HepG2 (cell line): ENCODE data around the gene C21orf58. TPM values are rescaled to one million over a fixed set of nuclear protein-coding genes. Genes with fewer than 3 reads are reported as not detected.

Experiments used
- FOXO1 ChIP-seq: sonication (generic); formaldehyde crosslinking; IDR thresholded peaks from 2 replicates; pipeline ENCODE4 v1.4.0; 2020; ENCODE audit warnings: missing genetic modification reagents
- KLF15 ChIP-seq: sonication (generic); formaldehyde crosslinking; IDR thresholded peaks from 2 replicates; pipeline ENCODE4 v1.8.1; 2023; ENCODE audit warnings: borderline replicate concordance, mild to moderate bottlenecking, inconsistent platforms, missing genetic modification reagents, mixed read lengths
- MAFF ChIP-seq: IDR thresholded peaks from 2 replicates; pipeline ENCODE4 v1.6.1; 2011; ENCODE audit warnings: low read depth, low read length, improper control_type of control experiment
- NBN ChIP-seq: fragments of 450-650 bp; conservative IDR thresholded peaks from 2 replicates; pipeline ENCODE4 v1.6.1; 2017
- NR2F6 ChIP-seq, 2 experiments: IDR thresholded peaks; 2 replicates each; pipeline ENCODE4 v1.6.1; 2016; ENCODE audit warnings: antibody characterized with exemption in 1 of 2, mild to moderate bottlenecking in 1 of 2
- SIN3B ChIP-seq: fragments of 150-350 bp; IDR thresholded peaks from 2 replicates; pipeline ENCODE4 v1.6.1; 2014; ENCODE audit warnings: low read length
- TOPORS ChIP-seq: sonication (generic); formaldehyde crosslinking; IDR thresholded peaks from 2 replicates; pipeline ENCODE4 v1.8.0; 2023; ENCODE audit warnings: mild to moderate bottlenecking, missing genetic modification reagents
- U2AF2 ChIP-seq: fragments of 200-400 bp; formaldehyde crosslinking; IDR thresholded peaks from 2 replicates; pipeline ENCODE4 v1.6.1; 2017; ENCODE audit warnings: low read depth, mild to moderate bottlenecking, low read length
- ZFAT ChIP-seq: sonication (generic); formaldehyde crosslinking; conservative IDR thresholded peaks from 2 replicates; pipeline ENCODE4 v1.8.1; 2023; ENCODE audit warnings: missing genetic modification reagents, inconsistent platforms
- ZKSCAN5 ChIP-seq: sonication (generic); formaldehyde crosslinking; IDR thresholded peaks from 2 replicates; pipeline ENCODE4 v1.5.1; 2020; ENCODE audit warnings: mild to moderate bottlenecking, missing genetic modification reagents
- ZNF232 ChIP-seq: sonication (generic); formaldehyde crosslinking; IDR thresholded peaks from 2 replicates; pipeline ENCODE4 v1.4.0; 2020; ENCODE audit warnings: missing genetic modification reagents, borderline replicate concordance
- ZNF432 ChIP-seq: sonication (generic); formaldehyde crosslinking; IDR thresholded peaks from 2 replicates; pipeline ENCODE4 v1.5.0; 2020; ENCODE audit warnings: missing genetic modification reagents, mild to moderate bottlenecking, borderline replicate concordance
- ZNF775 ChIP-seq: sonication (generic); formaldehyde crosslinking; IDR thresholded peaks from 2 replicates; pipeline ENCODE4 v1.4.0; 2020; ENCODE audit warnings: missing genetic modification reagents, mild to moderate bottlenecking, moderate library complexity, borderline replicate concordance
- polyA plus RNA-seq, 8 experiments: library from polyadenylated mRNA; depleted of rRNA in 3 of 8; stranded (reverse) in 7 of 8; unstranded in 1 of 8; fragments of >200 nt; fragmentation: Illumina TruSeq in 4 of 8; extraction: Trizol in 4 of 8; gene quantifications; 2 replicates each; pipeline versions ENCODE4 v1.2.1 to v1.2.3, GENCODE V29; 2011 to 2016; ENCODE audit warnings: low read depth in 4 of 8, missing spikeins in 1 of 8, mixed read lengths in 1 of 8; ENCODE audit not compliant: insufficient read depth in 1 of 8
- total RNA-seq, 5 experiments: library from RNA; depleted of rRNA; stranded (reverse); fragments of >200 nt; fragmentation: Illumina TruSeq; extraction: Trizol; gene quantifications; 2 replicates each; pipeline ENCODE4 v1.2.3, GENCODE V29; 2016; ENCODE audit warnings: low read depth in 1 of 5
- TF ChIP-seq, protein P1 (sequence below), 2 experiments: sonication (generic) in 1 of 2; formaldehyde crosslinking in 1 of 2; IDR thresholded peaks; 2 replicates each; pipeline versions ENCODE4 v1.6.1 to v1.9.0; 2014 to 2022; ENCODE audit warnings: antibody characterized with exemption in 1 of 2, borderline replicate concordance in 1 of 2, inconsistent platforms in 1 of 2, low read depth in 1 of 2, missing genetic modification reagents in 1 of 2
- TF ChIP-seq, protein P2 (sequence below): sonication (generic); formaldehyde crosslinking; IDR thresholded peaks from 2 replicates; pipeline ENCODE4 v1.5.1; 2020; ENCODE audit warnings: missing genetic modification reagents, mild to moderate bottlenecking, borderline replicate concordance
- TF ChIP-seq, protein P3 (sequence below): sonication (generic); formaldehyde crosslinking; IDR thresholded peaks from 2 replicates; pipeline ENCODE4 v1.4.0; 2020; ENCODE audit warnings: mild to moderate bottlenecking, missing genetic modification reagents
- TF ChIP-seq, protein P4 (sequence below): sonication (generic); formaldehyde crosslinking; IDR thresholded peaks from 2 replicates; pipeline ENCODE4 v1.9.0; 2021; ENCODE audit warnings: missing genetic modification reagents, mild to moderate bottlenecking, borderline replicate concordance
- TF ChIP-seq, protein P5 (sequence below): IDR thresholded peaks from 2 replicates; pipeline ENCODE4 v1.6.1; 2016; ENCODE audit warnings: missing compliant biosample characterization, missing genetic modification reagents, borderline replicate concordance

C21orf58 gene
- total and polyA plus RNA-seq, 2 of the 13 experiments (the other 11 are each of a cell fraction or from before 2014, with no cell fraction given): 3.5 to 6.8 TPM

DNA sequence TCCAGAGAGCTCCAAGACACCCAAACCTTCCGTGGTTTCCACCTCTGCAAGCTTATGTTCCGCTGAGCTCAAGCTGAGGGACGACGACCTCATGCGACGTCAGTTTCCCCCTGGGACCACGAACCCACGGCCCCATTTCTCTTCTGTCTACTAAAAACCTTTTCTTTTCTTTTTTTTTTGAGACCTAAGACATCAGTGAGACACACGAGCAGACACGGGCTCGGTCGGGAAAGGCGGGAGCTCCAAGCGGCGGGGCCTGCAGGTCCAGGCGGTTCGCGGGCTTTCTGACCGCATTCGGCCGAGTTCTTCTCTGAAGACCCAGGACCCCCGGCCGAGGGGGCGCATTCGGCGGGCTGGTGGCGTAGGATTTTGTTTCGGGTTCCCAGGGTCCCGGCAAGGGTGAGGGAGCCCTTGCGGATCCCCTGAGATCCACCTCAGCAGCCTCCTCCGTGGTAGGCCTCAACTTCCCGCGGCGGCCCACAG is 402 bp downstream of the C21orf58 start (continued):
- TF ChIP-seq, protein P1, sequence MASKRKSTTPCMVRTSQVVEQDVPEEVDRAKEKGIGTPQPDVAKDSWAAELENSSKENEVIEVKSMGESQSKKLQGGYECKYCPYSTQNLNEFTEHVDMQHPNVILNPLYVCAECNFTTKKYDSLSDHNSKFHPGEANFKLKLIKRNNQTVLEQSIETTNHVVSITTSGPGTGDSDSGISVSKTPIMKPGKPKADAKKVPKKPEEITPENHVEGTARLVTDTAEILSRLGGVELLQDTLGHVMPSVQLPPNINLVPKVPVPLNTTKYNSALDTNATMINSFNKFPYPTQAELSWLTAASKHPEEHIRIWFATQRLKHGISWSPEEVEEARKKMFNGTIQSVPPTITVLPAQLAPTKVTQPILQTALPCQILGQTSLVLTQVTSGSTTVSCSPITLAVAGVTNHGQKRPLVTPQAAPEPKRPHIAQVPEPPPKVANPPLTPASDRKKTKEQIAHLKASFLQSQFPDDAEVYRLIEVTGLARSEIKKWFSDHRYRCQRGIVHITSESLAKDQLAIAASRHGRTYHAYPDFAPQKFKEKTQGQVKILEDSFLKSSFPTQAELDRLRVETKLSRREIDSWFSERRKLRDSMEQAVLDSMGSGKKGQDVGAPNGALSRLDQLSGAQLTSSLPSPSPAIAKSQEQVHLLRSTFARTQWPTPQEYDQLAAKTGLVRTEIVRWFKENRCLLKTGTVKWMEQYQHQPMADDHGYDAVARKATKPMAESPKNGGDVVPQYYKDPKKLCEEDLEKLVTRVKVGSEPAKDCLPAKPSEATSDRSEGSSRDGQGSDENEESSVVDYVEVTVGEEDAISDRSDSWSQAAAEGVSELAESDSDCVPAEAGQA (IDR thresholded peaks at IDR 0.05; ENCODE audit: low read depth): no peak
- TF ChIP-seq, protein P1 (CRISPR knock-in tag; IDR thresholded peaks at IDR 0.05; ENCODE audit: borderline replicate concordance): no peak
- TF ChIP-seq U2AF2: no peak
- TF ChIP-seq NBN: no peak
- no peak for TF ChIP-seq ZFAT
- no peak for TF ChIP-seq NR2F6 (IDR thresholded peaks at IDR 0.05)
- TF ChIP-seq NR2F6 (CRISPR knock-in tag; IDR thresholded peaks at IDR 0.05): no peak
- no peak for TF ChIP-seq ZKSCAN5 (CRISPR knock-in tag)
- TF ChIP-seq, protein P2, sequence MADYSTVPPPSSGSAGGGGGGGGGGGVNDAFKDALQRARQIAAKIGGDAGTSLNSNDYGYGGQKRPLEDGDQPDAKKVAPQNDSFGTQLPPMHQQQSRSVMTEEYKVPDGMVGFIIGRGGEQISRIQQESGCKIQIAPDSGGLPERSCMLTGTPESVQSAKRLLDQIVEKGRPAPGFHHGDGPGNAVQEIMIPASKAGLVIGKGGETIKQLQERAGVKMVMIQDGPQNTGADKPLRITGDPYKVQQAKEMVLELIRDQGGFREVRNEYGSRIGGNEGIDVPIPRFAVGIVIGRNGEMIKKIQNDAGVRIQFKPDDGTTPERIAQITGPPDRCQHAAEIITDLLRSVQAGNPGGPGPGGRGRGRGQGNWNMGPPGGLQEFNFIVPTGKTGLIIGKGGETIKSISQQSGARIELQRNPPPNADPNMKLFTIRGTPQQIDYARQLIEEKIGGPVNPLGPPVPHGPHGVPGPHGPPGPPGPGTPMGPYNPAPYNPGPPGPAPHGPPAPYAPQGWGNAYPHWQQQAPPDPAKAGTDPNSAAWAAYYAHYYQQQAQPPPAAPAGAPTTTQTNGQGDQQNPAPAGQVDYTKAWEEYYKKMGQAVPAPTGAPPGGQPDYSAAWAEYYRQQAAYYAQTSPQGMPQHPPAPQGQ: no peak
- TF ChIP-seq, protein P3, sequence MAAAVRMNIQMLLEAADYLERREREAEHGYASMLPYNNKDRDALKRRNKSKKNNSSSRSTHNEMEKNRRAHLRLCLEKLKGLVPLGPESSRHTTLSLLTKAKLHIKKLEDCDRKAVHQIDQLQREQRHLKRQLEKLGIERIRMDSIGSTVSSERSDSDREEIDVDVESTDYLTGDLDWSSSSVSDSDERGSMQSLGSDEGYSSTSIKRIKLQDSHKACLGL (CRISPR knock-in tag): no peak
- no peak for TF ChIP-seq TOPORS
- no peak for TF ChIP-seq MAFF
- TF ChIP-seq ZNF775 (CRISPR knock-in tag): no peak
- TF ChIP-seq KLF15 (CRISPR knock-in tag): no peak
- TF ChIP-seq ZNF432 (CRISPR knock-in tag): no peak
- TF ChIP-seq, protein P4, sequence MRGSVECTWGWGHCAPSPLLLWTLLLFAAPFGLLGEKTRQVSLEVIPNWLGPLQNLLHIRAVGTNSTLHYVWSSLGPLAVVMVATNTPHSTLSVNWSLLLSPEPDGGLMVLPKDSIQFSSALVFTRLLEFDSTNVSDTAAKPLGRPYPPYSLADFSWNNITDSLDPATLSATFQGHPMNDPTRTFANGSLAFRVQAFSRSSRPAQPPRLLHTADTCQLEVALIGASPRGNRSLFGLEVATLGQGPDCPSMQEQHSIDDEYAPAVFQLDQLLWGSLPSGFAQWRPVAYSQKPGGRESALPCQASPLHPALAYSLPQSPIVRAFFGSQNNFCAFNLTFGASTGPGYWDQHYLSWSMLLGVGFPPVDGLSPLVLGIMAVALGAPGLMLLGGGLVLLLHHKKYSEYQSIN (CRISPR knock-in tag): no peak
- no peak for TF ChIP-seq FOXO1 (CRISPR knock-in tag)
- no peak for TF ChIP-seq SIN3B
- TF ChIP-seq, protein P5, sequence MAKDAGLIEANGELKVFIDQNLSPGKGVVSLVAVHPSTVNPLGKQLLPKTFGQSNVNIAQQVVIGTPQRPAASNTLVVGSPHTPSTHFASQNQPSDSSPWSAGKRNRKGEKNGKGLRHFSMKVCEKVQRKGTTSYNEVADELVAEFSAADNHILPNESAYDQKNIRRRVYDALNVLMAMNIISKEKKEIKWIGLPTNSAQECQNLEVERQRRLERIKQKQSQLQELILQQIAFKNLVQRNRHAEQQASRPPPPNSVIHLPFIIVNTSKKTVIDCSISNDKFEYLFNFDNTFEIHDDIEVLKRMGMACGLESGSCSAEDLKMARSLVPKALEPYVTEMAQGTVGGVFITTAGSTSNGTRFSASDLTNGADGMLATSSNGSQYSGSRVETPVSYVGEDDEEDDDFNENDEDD (CRISPR knock-in tag): no peak
- no peak for TF ChIP-seq ZNF232 (CRISPR knock-in tag)
